SU-DHL-6 (cell line): Measurements from ENCODE around the gene ABHD15.

Source experiments
- CTCF ChIP-seq: fragments of 200-600 bp; sonication (generic); IDR thresholded peaks from one replicate; pipeline ENCODE4 v1.5.1; 2017; ENCODE audit warnings: antibody characterized with exemption, mild to moderate bottlenecking, low read length, moderate library complexity; ENCODE audit not compliant: insufficient read depth, poor library complexity, severe bottlenecking
- EZH2phosphoT487 ChIP-seq: fragments of 200-600 bp; sonication (generic), shearing (Covaris generic); conservative IDR thresholded peaks from 2 replicates; pipeline ENCODE4 v1.6.1; 2018; ENCODE audit warnings: mild to moderate bottlenecking, antibody characterized with exemption, low read length, moderate library complexity, mixed read lengths

- TF ChIP-seq CTCF, result no peak
- TF ChIP-seq EZH2phosphoT487, result no peak
Observed at GRCh38 chr17:29582772-29583171, 15.9 kb upstream of the ABHD15 start.
